Activated naive CD4-positive, alpha-beta T cell treated with anti-CD3 and anti-CD28 coated beads for 36 hours (primary cell): ENCODE measurements around the gene IL24. TPM values are rescaled to one million over a fixed set of nuclear protein-coding genes. Genes with fewer than 3 reads are reported as not detected.

Experiments used
- CTCF ChIA-PET: fragments of 350-600 bp; sonication (Branson Sonifier 250); formaldehyde crosslinking; loops from one replicate; lab custom pipeline; 2021; ENCODE audit warnings: antibody characterized with exemption; lab: Charles Lee
- DNase-seq: peaks from one replicate; pipeline ENCODE4 v3.0.0-alpha.2; 2020
- H3K27ac Mint-ChIP-seq: one replicate; pipeline ENCODE4 v1.8.0; 2021; ENCODE audit warnings: mild to moderate bottlenecking, mixed read lengths
- H3K27me3 Mint-ChIP-seq: one replicate; pipeline ENCODE4 v1.8.0; 2021; ENCODE audit warnings: low read depth, mixed read lengths
- H3K36me3 Mint-ChIP-seq: one replicate; pipeline ENCODE4 v1.8.0; 2021; ENCODE audit warnings: low read depth, mixed read lengths
- H3K4me1 Mint-ChIP-seq: one replicate; pipeline ENCODE4 v1.8.0; 2021; ENCODE audit warnings: low read depth, mixed read lengths
- H3K4me3 Mint-ChIP-seq: one replicate; pipeline ENCODE4 v1.8.0; 2021; ENCODE audit warnings: mild to moderate bottlenecking, moderate library complexity, mixed read lengths
- H3K9me3 Mint-ChIP-seq: one replicate; pipeline ENCODE4 v1.8.0; 2021; ENCODE audit warnings: mixed read lengths
- intact Hi-C: fragments of 100-400 bp; cut with micrococcal nuclease; formaldehyde crosslinking; loops from one replicate; pipeline ENCODE4 v1.15.1; 2023
- total RNA-seq, 2 experiments: library from RNA; stranded (reverse); gene quantifications; one replicate each; pipeline ENCODE4 v1.2.3, GENCODE V29; 2021

Gene IL24
- total RNA-seq, 2 experiments from 2014 or later: 44.0 to 46.7 TPM

- Mint-ChIP-seq H3K27me3 (no peaks in the 10 kb centered on the region), H3K27ac (no peak overlapping the region), H3K9me3 (no peaks in the 10 kb centered on the region), H3K4me3 (no peak overlapping the region), H3K4me1 (peaks cover 38% of the 10 kb centered on the region), H3K36me3 (no peaks in the 10 kb centered on the region)
- no peak for DNase-seq
- intact Hi-C loops: no loop called here
- CTCF ChIA-PET: interaction anchor here (0.8 to 5.2 kb wide), 6 partner anchors 10 to 136 kb away, joined by 3 to 66 read pairs (median 4); no protein-coding TSS in a partner anchor
These were observed 34.0 kb upstream of the IL24 start for GRCh38 chr1:206863266-206863665.

- no peak within 1 kb of the TSS for H3K4me3 Mint-ChIP-seq
- DNase-seq: peak; percentile 98
- no peaks in the 10 kb centered on the region for H3K9me3 Mint-ChIP-seq
- H3K27ac Mint-ChIP-seq: no peak within 1 kb of the TSS
- no peaks in the 10 kb centered on the region for H3K27me3 Mint-ChIP-seq
- no peaks in the 10 kb centered on the region for H3K36me3 Mint-ChIP-seq
- intact Hi-C loops: loop anchor here (1.0 to 2.0 kb wide), 8 partner anchors 26 to 130 kb away; partner anchors contain the start of gene IL24
- peaks cover 30% of the 10 kb centered on the region for H3K4me1 Mint-ChIP-seq
- CTCF ChIA-PET: interaction anchor here (0.6 to 5.2 kb wide), 34 partner anchors 9 to 188 kb away, joined by 3 to 66 read pairs (median 4); partner anchors contain the start of genes FCMR and PFKFB2
These were observed 32.1 kb upstream of the IL24 start, which contains the start of gene IL20 for GRCh38 chr1:206864939-206865671. Gene IL20, plus strand, starts transcription at chr1:206865623. Its CDS starts 230 bp downstream, at chr1:206865853.

- Mint-ChIP-seq H3K27me3 (no peaks in the 10 kb centered on the region), H3K36me3 (no peaks in the 10 kb centered on the region), H3K4me3 (no peak overlapping the region), H3K9me3 (no peaks in the 10 kb centered on the region), H3K4me1 (peaks cover 30% of the 10 kb centered on the region), H3K27ac (no peak overlapping the region)
- intact Hi-C loops: no loop called here
- CTCF ChIA-PET: interaction anchor here (1.0 to 5.2 kb wide), 8 partner anchors 12 to 187 kb away, joined by 3 to 66 read pairs (median 4); partner anchors contain the start of gene PFKFB2
- DNase-seq: no peak
These were observed 31.2 kb upstream of the IL24 start for GRCh38 chr1:206866062-206866461.

GRCh38 chr1:206867239-206867638 is 30.0 kb upstream of the IL24 start:
- Mint-ChIP-seq H3K4me3 (no peak overlapping the region), H3K36me3 (no peaks in the 10 kb centered on the region), H3K9me3 (peaks cover 3% of the 10 kb centered on the region), H3K27me3 (no peaks in the 10 kb centered on the region), H3K4me1 (peaks cover 30% of the 10 kb centered on the region), H3K27ac (no peak overlapping the region)
- DNase-seq: no peak
- CTCF ChIA-PET: interaction anchor here (0.8 to 2.8 kb wide), 5 partner anchors 21 to 55 kb away, joined by 3 to 15 read pairs (median 4); no protein-coding TSS in a partner anchor
- intact Hi-C loops: no loop called here

GRCh38 chr1:206867716-206868115 is 29.5 kb upstream of the IL24 start:
- CTCF ChIA-PET: interaction anchor here (1.1 to 2.8 kb wide), 4 partner anchors 21 to 55 kb away, joined by 3 to 15 read pairs (median 4); no protein-coding TSS in a partner anchor
- Mint-ChIP-seq H3K9me3 (peaks cover 4% of the 10 kb centered on the region), H3K27me3 (no peaks in the 10 kb centered on the region), H3K4me3 (no peak overlapping the region), H3K27ac (no peak overlapping the region), H3K4me1 (peaks cover 30% of the 10 kb centered on the region), H3K36me3 (no peaks in the 10 kb centered on the region)
- DNase-seq: no peak
- intact Hi-C loops: no loop called here

GRCh38 chr1:206868264-206868663 is 29.0 kb upstream of the IL24 start:
- H3K4me3 Mint-ChIP-seq: no peak overlapping the region

GRCh38 chr1:206872139-206872538 is 25.1 kb upstream of the IL24 start:
- Mint-ChIP-seq H3K9me3 (peaks cover 13% of the 10 kb centered on the region), H3K4me3 (no peak overlapping the region), H3K36me3 (peaks cover 2% of the 10 kb centered on the region), H3K4me1 (peaks cover 8% of the 10 kb centered on the region), H3K27me3 (no peaks in the 10 kb centered on the region), H3K27ac (no peak overlapping the region)
- DNase-seq: no peak
- CTCF ChIA-PET: interaction anchor here (1.1 to 1.4 kb wide), 4 partner anchors 9 to 146 kb away, joined by 4 to 6 read pairs (median 4); no protein-coding TSS in a partner anchor
- intact Hi-C loops: no loop called here

More at GRCh38 chr1:206868264-206868663, 29.0 kb upstream of the IL24 start:
- intact Hi-C loops: no loop called here
- Mint-ChIP-seq H3K4me1 (peaks cover 30% of the 10 kb centered on the region), H3K36me3 (no peaks in the 10 kb centered on the region), H3K27me3 (no peaks in the 10 kb centered on the region), H3K27ac (no peak overlapping the region), H3K9me3 (peaks cover 4% of the 10 kb centered on the region)
- CTCF ChIA-PET: interaction anchor here (1.1 to 2.8 kb wide), 2 partner anchors 44 to 54 kb away, joined by 3 to 15 read pairs; no protein-coding TSS in a partner anchor
- no peak for DNase-seq

GRCh38 chr1:206873603-206874188 is 23.5 kb upstream of the IL24 start:
- no peak overlapping the region for H3K27ac Mint-ChIP-seq
- CTCF ChIA-PET: interaction anchor here (0.9 to 1.3 kb wide), 3 partner anchors 10 to 39 kb away, joined by 3 to 4 read pairs (median 3); no protein-coding TSS in a partner anchor
- H3K27me3 Mint-ChIP-seq: no peaks in the 10 kb centered on the region

GRCh38 chr1:206875752-206876377 is 21.4 kb upstream of the IL24 start:
- Mint-ChIP-seq H3K36me3 (peaks cover 6% of the 10 kb centered on the region), H3K27me3 (no peaks in the 10 kb centered on the region), H3K4me3 (no peak overlapping the region), H3K27ac (no peak overlapping the region), H3K9me3 (peaks cover 30% of the 10 kb centered on the region), H3K4me1 (no peaks in the 10 kb centered on the region)
- CTCF ChIA-PET: interaction anchor here (0.6 kb wide), 1 partner anchor 106 kb away, joined by 5 read pairs; no protein-coding TSS in a partner anchor
- intact Hi-C loops: no loop called here
- no peak for DNase-seq

More at GRCh38 chr1:206873603-206874188, 23.5 kb upstream of the IL24 start:
- intact Hi-C loops: no loop called here
- no peak for DNase-seq
- H3K36me3 Mint-ChIP-seq: peaks cover 2% of the 10 kb centered on the region
- H3K9me3 Mint-ChIP-seq: peaks cover 24% of the 10 kb centered on the region
- H3K4me3 Mint-ChIP-seq: no peak overlapping the region
- no peaks in the 10 kb centered on the region for H3K4me1 Mint-ChIP-seq

GRCh38 chr1:206878456-206878855 is 18.8 kb upstream of the IL24 start:
- Mint-ChIP-seq H3K9me3 (peaks cover 26% of the 10 kb centered on the region), H3K27me3 (no peaks in the 10 kb centered on the region), H3K27ac (no peak overlapping the region), H3K4me3 (no peak overlapping the region), H3K4me1 (no peaks in the 10 kb centered on the region), H3K36me3 (peaks cover 6% of the 10 kb centered on the region)
- CTCF ChIA-PET: interaction anchor here (0.7 to 2.8 kb wide), 7 partner anchors 13 to 112 kb away, joined by 3 to 14 read pairs (median 3); partner anchors contain the start of gene IL20
- no peak for DNase-seq
- intact Hi-C loops: loop anchor here (2.0 kb wide), 1 partner anchor 22 kb away; no protein-coding TSS in a partner anchor

- H3K36me3 Mint-ChIP-seq: peaks cover 6% of the 10 kb centered on the region
- CTCF ChIA-PET: interaction anchor here (0.9 to 2.8 kb wide), 5 partner anchors 15 to 32 kb away, joined by 3 to 14 read pairs (median 5); partner anchors contain the start of genes IL20 and IL24
- H3K9me3 Mint-ChIP-seq: peaks cover 24% of the 10 kb centered on the region
- H3K4me1 Mint-ChIP-seq: no peaks in the 10 kb centered on the region
- intact Hi-C loops: loop anchor here (1.0 kb wide), 1 partner anchor 11 kb away; no protein-coding TSS in a partner anchor
- no peak overlapping the region for H3K4me3 Mint-ChIP-seq
- DNase-seq: no peak
- H3K27me3 Mint-ChIP-seq: no peaks in the 10 kb centered on the region
- H3K27ac Mint-ChIP-seq: no peak overlapping the region
These were observed 16.9 kb upstream of the IL24 start for GRCh38 chr1:206880314-206880713.
